DOHH2 (cell line): ENCODE results near the gene PTCH1.

Experiments
- H3F3A ChIP-seq: fragments of 200-600 bp; sonication (generic), shearing (Covaris generic); 2 replicates; pipeline ENCODE4 v1.6.0; 2016; ENCODE audit warnings: antibody characterized with exemption, mild to moderate bottlenecking; ENCODE audit not compliant: control insufficient read depth, insufficient read depth
- H3K27ac ChIP-seq: fragments of 200-600 bp; sonication (generic); 2 replicates; pipeline ENCODE4 v1.5.1; 2014; ENCODE audit warnings: low read depth, mild to moderate bottlenecking, low read length, moderate library complexity
- H3K27me3 ChIP-seq: fragments of 200-600 bp; sonication (generic); 2 replicates; pipeline ENCODE4 v1.6.1; 2014; ENCODE audit warnings: mild to moderate bottlenecking, low read length, mixed read lengths; ENCODE audit not compliant: control insufficient read depth
- H3K36me3 ChIP-seq: fragments of 200-600 bp; sonication (generic); 2 replicates; pipeline ENCODE4 v1.6.1; 2014; ENCODE audit warnings: mild to moderate bottlenecking, low read length, moderate library complexity, mixed read lengths; ENCODE audit not compliant: control insufficient read depth
- H3K4me1 ChIP-seq: fragments of 200-600 bp; sonication (generic); 2 replicates; pipeline ENCODE4 v1.6.1; 2014; ENCODE audit warnings: mild to moderate bottlenecking, low read length, mixed read lengths; ENCODE audit not compliant: control insufficient read depth
- H3K4me2 ChIP-seq: fragments of 200-600 bp; sonication (generic); 2 replicates; pipeline ENCODE4 v1.6.0; 2014; ENCODE audit warnings: mild to moderate bottlenecking, low read length, moderate library complexity
- H3K4me3 ChIP-seq: fragments of 200-600 bp; sonication (generic); 2 replicates; pipeline ENCODE4 v1.5.1; 2014; ENCODE audit warnings: mild to moderate bottlenecking, low read length, mixed read lengths
- H3K79me2 ChIP-seq: fragments of 200-600 bp; sonication (generic); 2 replicates; pipeline ENCODE4 v1.6.1; 2014; ENCODE audit warnings: mild to moderate bottlenecking, low read length, mixed read lengths; ENCODE audit not compliant: control insufficient read depth
- H3K9me2 ChIP-seq: fragments of 200-600 bp; sonication (generic); replicated peaks from 2 replicates; pipeline ENCODE4 v1.6.1; 2014; ENCODE audit warnings: mild to moderate bottlenecking, low read length, mixed read lengths; ENCODE audit not compliant: control insufficient read depth
- H3K9me3 ChIP-seq: fragments of 200-600 bp; sonication (generic); 2 replicates; pipeline ENCODE4 v1.6.1; 2014; ENCODE audit warnings: antibody characterized with exemption, low read length, mixed read lengths; ENCODE audit not compliant: control insufficient read depth, insufficient read depth
- H4K20me1 ChIP-seq: fragments of 200-600 bp; sonication (generic); 2 replicates; pipeline ENCODE4 v1.6.0; 2014; ENCODE audit warnings: low read depth, mild to moderate bottlenecking, antibody characterized with exemption, low read length, moderate library complexity; ENCODE audit not compliant: control insufficient read depth, insufficient read depth
- CTCF ChIP-seq: fragments of 200-600 bp; sonication (generic); IDR thresholded peaks from one replicate; pipeline ENCODE4 v1.5.1; 2014; ENCODE audit warnings: antibody characterized with exemption, mild to moderate bottlenecking, low read depth, low read length; ENCODE audit not compliant: poor library complexity, severe bottlenecking
- EZH2phosphoT487 ChIP-seq: fragments of 200-600 bp; sonication (generic); IDR thresholded peaks from 2 replicates; pipeline ENCODE4 v1.6.1; 2017; ENCODE audit warnings: borderline replicate concordance, mild to moderate bottlenecking, antibody characterized with exemption, low read length, moderate library complexity, mixed read lengths

Gene PTCH1

DNA sequence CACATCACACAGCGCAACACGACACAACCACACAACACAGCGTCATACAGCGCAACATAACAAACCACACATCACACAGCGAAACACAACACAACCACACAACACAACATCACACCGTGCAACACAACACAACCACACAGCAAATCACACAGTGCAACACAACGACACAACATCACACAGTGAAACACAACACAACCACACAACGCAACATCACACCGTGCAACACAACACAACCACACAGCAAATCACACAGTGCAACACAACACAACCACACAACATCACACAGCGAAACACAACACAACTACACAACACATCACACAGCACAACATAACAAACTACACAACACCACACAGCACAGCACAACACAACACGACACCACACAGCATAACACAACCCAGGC lies 40.4 kb upstream of the PTCH1 start:
- Histone ChIP-seq H3K36me3 (no peaks in the 10 kb centered on the region), H3K9me3 (no peaks in the 10 kb centered on the region; the same call in 1 of the 2 replicates), H3K27me3 (peaks cover 10% of the 10 kb centered on the region), H3K79me2 (no peaks in the 10 kb centered on the region), H3K4me3 (no peak overlapping the region), H4K20me1 (no peaks in the 10 kb centered on the region), H3K4me1 (no peaks in the 10 kb centered on the region), H3K4me2 (no peak overlapping the region), H3K9me2 (no peaks in the 10 kb centered on the region), H3F3A (no peaks in the 10 kb centered on the region), H3K27ac (no peak overlapping the region)
- TF ChIP-seq EZH2phosphoT487 (no peak), CTCF (no peak)

DNA sequence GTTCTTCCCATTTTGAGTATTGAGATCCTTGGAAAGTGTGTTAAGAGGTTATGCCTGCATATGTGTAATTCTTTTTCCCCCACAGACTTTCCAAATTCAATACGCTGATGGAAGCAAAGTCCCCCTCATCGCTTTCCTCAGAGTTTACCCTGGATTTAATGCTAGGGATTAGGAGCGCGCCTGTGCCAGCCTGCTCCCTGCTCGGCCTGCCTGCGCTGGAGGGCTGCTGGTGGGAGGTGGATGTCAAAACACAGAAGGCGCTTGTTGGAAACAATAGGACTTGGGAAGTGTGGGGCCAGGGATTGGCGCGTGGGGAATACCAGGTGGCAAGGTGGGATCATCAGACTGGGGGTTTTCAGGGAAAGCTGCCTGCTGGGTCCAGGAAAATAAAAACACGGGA lies 39.8 kb upstream of the PTCH1 start:
- H3K36me3 ChIP-seq, result no peaks in the 10 kb centered on the region
- no peak overlapping the region for H3K4me3 ChIP-seq
- no peak overlapping the region for H3K27ac ChIP-seq
- H4K20me1 ChIP-seq, result no peaks in the 10 kb centered on the region
- H3K9me2 ChIP-seq, result no peaks in the 10 kb centered on the region
- H3K27me3 ChIP-seq, result peaks cover 10% of the 10 kb centered on the region
- H3K4me2 ChIP-seq, result no peak overlapping the region
- no peaks in the 10 kb centered on the region for H3F3A ChIP-seq
- TF ChIP-seq CTCF (no peak), EZH2phosphoT487 (no peak)
- no peaks in the 10 kb centered on the region for H3K4me1 ChIP-seq
- H3K9me3 ChIP-seq, result no peaks in the 10 kb centered on the region; the same call in 1 of the 2 replicates
- no peaks in the 10 kb centered on the region for H3K79me2 ChIP-seq

GRCh38 chr9:95552814-95553546 lies 36.2 kb upstream of the PTCH1 start:
- Histone ChIP-seq H4K20me1 (no peaks in the 10 kb centered on the region), H3K79me2 (no peaks in the 10 kb centered on the region), H3K4me1 (no peaks in the 10 kb centered on the region), H3K27ac (no peak overlapping the region), H3K27me3 (peaks cover 5% of the 10 kb centered on the region; the same call in 1 of the 2 replicates), H3K4me2 (no peak overlapping the region), H3K9me3 (no peaks in the 10 kb centered on the region; the same call in 1 of the 2 replicates), H3K9me2 (no peaks in the 10 kb centered on the region), H3K36me3 (no peaks in the 10 kb centered on the region), H3F3A (no peaks in the 10 kb centered on the region), H3K4me3 (no peak overlapping the region)
- no peak for TF ChIP-seq EZH2phosphoT487
- no peak for TF ChIP-seq CTCF
